T-cell (primary cell): ENCODE measurements around the gene BCORL1. TPM values are rescaled to one million over a fixed set of nuclear protein-coding genes. Genes with fewer than 3 reads are reported as not detected.

Experiments
- ATAC-seq, 4 experiments: fragments of 200-7000 bp in 3 of 4; fragments of 150-1000 bp in 1 of 4; cut with Tn5 transposase; replicated peaks in 1 of 4; 1 replicate in 3 of 4; 2 replicates in 1 of 4; pipeline ENCODE4 v1.10.0; 2021; ENCODE audit warnings: moderate library complexity in 3 of 4, mild to moderate bottlenecking in 2 of 4, moderate number of reproducible peaks in 1 of 4
- CTCF ChIA-PET, 2 donors: fragments of 300-600 bp; sonication (Branson Sonifier 250); formaldehyde crosslinking; loops; one replicate each; lab custom pipeline; 2022; ENCODE audit warnings: antibody characterized with exemption in 2 of 2; lab: Charles Lee
- POLR2A ChIA-PET, 2 donors: fragments of 300-600 bp; sonication (Branson Sonifier 250); formaldehyde crosslinking; loops; one replicate each; lab custom pipeline; 2022; ENCODE audit warnings: antibody characterized with exemption in 2 of 2; lab: Charles Lee
- DNase-seq, 35 experiments: peaks; one replicate each; pipeline versions ENCODE4 v3.0.0 to v3.0.0-alpha.2; 2013 to 2023
- H3K27ac ChIP-seq: one replicate; pipeline ENCODE4 v1.5.1; 2013; ENCODE audit warnings: low read length
- H3K27me3 ChIP-seq, 2 experiments: replicated peaks in 1 of 2; 1 replicate in 1 of 2; 2 replicates in 1 of 2; pipeline versions ENCODE4 v1.6.1 to v1.7.0; 2013; ENCODE audit warnings: low read length in 1 of 2, mixed read lengths in 1 of 2; ENCODE audit not compliant: control insufficient read depth in 2 of 2, insufficient read depth in 2 of 2; ENCODE audit errors: extremely low read depth in 1 of 2
- H3K36me3 ChIP-seq, 2 donors: 1 replicate in 1 of 2; 2 replicates in 1 of 2; pipeline versions ENCODE4 v1.6.1 to v1.7.0; 2013; ENCODE audit warnings: low read length in 1 of 2; ENCODE audit not compliant: control insufficient read depth in 2 of 2, insufficient read depth in 1 of 2; ENCODE audit errors: extremely low read depth in 1 of 2
- H3K4me1 ChIP-seq, 2 experiments: 1 replicate in 1 of 2; 2 replicates in 1 of 2; pipeline versions ENCODE4 v1.6.1 to v1.7.0; 2013; ENCODE audit warnings: low read length in 2 of 2, mixed read lengths in 1 of 2; ENCODE audit not compliant: insufficient read depth in 2 of 2, control insufficient read depth in 1 of 2; ENCODE audit errors: extremely low read depth in 1 of 2
- H3K4me3 ChIP-seq, 2 donors: 1 replicate in 1 of 2; 2 replicates in 1 of 2; pipeline versions ENCODE4 v1.5.1 to v1.7.0; 2013; ENCODE audit warnings: mild to moderate bottlenecking in 2 of 2, low read length in 1 of 2, moderate library complexity in 1 of 2; ENCODE audit not compliant: control insufficient read depth in 1 of 2; ENCODE audit errors: extremely low read depth in 1 of 2
- H3K9me3 ChIP-seq: 2 replicates; pipeline ENCODE4 v1.7.0; 2013
- H3K27ac Mint-ChIP-seq, 2 donors: one replicate each; pipeline ENCODE4 v1.8.0; 2020 to 2021; ENCODE audit warnings: mild to moderate bottlenecking in 2 of 2, mixed read lengths in 2 of 2
- H3K27me3 Mint-ChIP-seq, 2 donors: one replicate each; pipeline ENCODE4 v1.8.0; 2021 to 2022; ENCODE audit warnings: mixed read lengths in 2 of 2
- H3K36me3 Mint-ChIP-seq: one replicate; pipeline ENCODE4 v1.8.0; 2021; ENCODE audit warnings: mixed read lengths
- H3K4me1 Mint-ChIP-seq, 3 donors: one replicate each; pipeline ENCODE4 v1.8.0; 2020 to 2022; ENCODE audit warnings: mixed read lengths in 3 of 3, mild to moderate bottlenecking in 1 of 3
- H3K4me3 Mint-ChIP-seq, 3 donors: one replicate each; pipeline ENCODE4 v1.8.0; 2020 to 2022; ENCODE audit warnings: mild to moderate bottlenecking in 3 of 3, mixed read lengths in 3 of 3, moderate library complexity in 3 of 3
- H3K9me3 Mint-ChIP-seq, 3 donors: one replicate each; pipeline ENCODE4 v1.8.0; 2020 to 2022; ENCODE audit warnings: mixed read lengths in 3 of 3
- WGBS: methylation state at CpG from one replicate; pipeline ENCODE4 v1.1.5; 2013; ENCODE audit warnings: missing lambda C conversion rate; ENCODE audit not compliant: insufficient coverage; 5-methylcytosine and 5-hydroxymethylcytosine counted together
- total RNA-seq, 35 experiments: library from RNA in 6 of 35; stranded (reverse) in 6 of 35; fragments of 120-200 nt in 1 of 35; gene quantifications; one replicate each; pipeline versions ENCODE4 v1.2.1 to v1.2.4 and lab custom pipeline; 2013 to 2026

The BCORL1 gene
- total RNA-seq, 5 donors from 2014 or later (not counting 1 experiment from before 2014, with no cell fraction given) = 8.7 to 13.5 (median 12.3) TPM

- CTCF ChIA-PET = interaction anchor here (0.6 to 1.4 kb wide), 4 partner anchors 11 to 1720 kb away, joined by 3 to 6 read pairs (median 3); no protein-coding TSS in a partner anchor
- H3K4me3 Mint-ChIP-seq = peak overlapping the region; percentile 19 to 67 (median 47)
- POLR2A ChIA-PET = interaction anchor here in 1 of 2 donors (0.6 kb wide), 1 partner anchor 60 kb away, joined by 9 read pairs; no protein-coding TSS in a partner anchor
- peaks cover 0 to 3% of the 10 kb centered on the region in 2 donors for H3K27me3 Mint-ChIP-seq
- DNase-seq (no peak), ATAC-seq (no peak)
- H3K9me3 Mint-ChIP-seq = no peaks in the 10 kb centered on the region
- H3K36me3 ChIP-seq = no peaks in the 10 kb centered on the region
- H3K9me3 ChIP-seq = no peaks in the 10 kb centered on the region
- no peak overlapping the region for H3K4me3 ChIP-seq
- H3K4me1 Mint-ChIP-seq = peaks cover 69 to 88% (median 73%) of the 10 kb centered on the region in 3 donors
- peaks cover 7 to 68% of the 10 kb centered on the region in 2 experiments for H3K4me1 ChIP-seq
- peaks cover 6% of the 10 kb centered on the region for H3K36me3 Mint-ChIP-seq
- H3K27ac ChIP-seq = peak overlapping the region; percentile 74
- H3K27ac Mint-ChIP-seq = peak overlapping the region; percentile 90 to 96
- 40% methylated on average over 2 of the region's 5 CpGs for WGBS
- H3K27me3 ChIP-seq = no peaks in the 10 kb centered on the region
Observed at GRCh38 chrX:130098210-130098552, 115.7 kb downstream of the BCORL1 start.

- ChIA-PET POLR2A (no interaction called here), CTCF (interaction anchor here in 1 of 2 donors (0.6 kb wide), 1 partner anchor 9 kb away, joined by 3 read pairs; no protein-coding TSS in a partner anchor)
- peaks cover 0 to 6% of the 10 kb centered on the region in 2 donors for H3K27me3 Mint-ChIP-seq
- no peak overlapping the region for H3K4me3 ChIP-seq
- H3K4me1 Mint-ChIP-seq = peaks cover 73 to 89% (median 79%) of the 10 kb centered on the region in 3 donors
- peaks cover 4 to 64% of the 10 kb centered on the region in 2 experiments for H3K4me1 ChIP-seq
- H3K9me3 ChIP-seq = no peaks in the 10 kb centered on the region
- peaks cover 12% of the 10 kb centered on the region for H3K36me3 Mint-ChIP-seq
- H3K27me3 ChIP-seq = no peaks in the 10 kb centered on the region
- H3K36me3 ChIP-seq = no peaks in the 10 kb centered on the region
- H3K9me3 Mint-ChIP-seq = no peaks in the 10 kb centered on the region
- peak overlapping the region; percentile 81 to 83 for H3K27ac Mint-ChIP-seq
- no peak overlapping the region for H3K4me3 Mint-ChIP-seq
- no peak for ATAC-seq
- H3K27ac ChIP-seq = peak overlapping the region; percentile 44
- no CpG with 5 or more reads among the region's 5 CpGs for WGBS
- no peak for DNase-seq
Observed at GRCh38 chrX:130100180-130100579, 117.7 kb downstream of the BCORL1 start.

- Mint-ChIP-seq H3K4me3 (peak overlapping the region in 1 of 3 donors; percentile 1), H3K27me3 (peaks cover 0 to 6% of the 10 kb centered on the region in 2 donors), H3K9me3 (no peaks in the 10 kb centered on the region), H3K4me1 (peaks cover 62 to 91% (median 70%) of the 10 kb centered on the region in 3 donors), H3K36me3 (peaks cover 15% of the 10 kb centered on the region), H3K27ac (peak overlapping the region in 1 of 2 donors; percentile 24)
- Histone ChIP-seq H3K4me3 (no peak overlapping the region), H3K27ac (no peak overlapping the region), H3K4me1 (peaks cover 4 to 64% of the 10 kb centered on the region in 2 experiments), H3K9me3 (no peaks in the 10 kb centered on the region), H3K27me3 (no peaks in the 10 kb centered on the region), H3K36me3 (no peaks in the 10 kb centered on the region)
- no CpG with 5 or more reads among the region's 3 CpGs for WGBS
- ChIA-PET CTCF (no interaction called here), POLR2A (no interaction called here)
- DNase-seq (no peak), ATAC-seq (no peak)
Observed at GRCh38 chrX:130103605-130104004, 121.2 kb downstream of the BCORL1 start.

GRCh38 chrX:130105244-130105643 is 122.8 kb downstream of the BCORL1 start:
- Mint-ChIP-seq H3K27me3 (peaks cover 0 to 6% of the 10 kb centered on the region in 2 donors), H3K9me3 (no peaks in the 10 kb centered on the region), H3K4me3 (no peak overlapping the region), H3K4me1 (peaks cover 48 to 81% (median 61%) of the 10 kb centered on the region in 3 donors), H3K27ac (peak overlapping the region; percentile 44 to 68), H3K36me3 (peaks cover 15% of the 10 kb centered on the region)
- H3K27me3 ChIP-seq = no peaks in the 10 kb centered on the region
- ChIA-PET CTCF (no interaction called here), POLR2A (no interaction called here)
- no CpG with 5 or more reads among the region's 3 CpGs for WGBS
- no peaks in the 10 kb centered on the region for H3K36me3 ChIP-seq
- H3K9me3 ChIP-seq = no peaks in the 10 kb centered on the region
- no peak overlapping the region for H3K27ac ChIP-seq
- peaks cover 4 to 55% of the 10 kb centered on the region in 2 experiments for H3K4me1 ChIP-seq
- ATAC-seq (no peak), DNase-seq (no peak)
- H3K4me3 ChIP-seq = no peak overlapping the region

- Histone ChIP-seq H3K4me1 (peaks cover 4 to 53% of the 10 kb centered on the region in 2 experiments), H3K36me3 (no peaks in the 10 kb centered on the region), H3K27ac (no peak overlapping the region), H3K4me3 (no peak overlapping the region), H3K27me3 (no peaks in the 10 kb centered on the region), H3K9me3 (no peaks in the 10 kb centered on the region)
- ChIA-PET CTCF (no interaction called here), POLR2A (no interaction called here)
- peaks cover 0 to 3% of the 10 kb centered on the region in 2 donors for H3K27me3 Mint-ChIP-seq
- no peak for ATAC-seq
- no peak for DNase-seq
- H3K4me1 Mint-ChIP-seq = peaks cover 39 to 73% (median 53%) of the 10 kb centered on the region in 3 donors
- H3K36me3 Mint-ChIP-seq = peaks cover 10% of the 10 kb centered on the region
- WGBS = 100% methylated on average over 2 of the region's 10 CpGs
- H3K27ac Mint-ChIP-seq = peak overlapping the region; percentile 46 to 66
- no peaks in the 10 kb centered on the region for H3K9me3 Mint-ChIP-seq
- H3K4me3 Mint-ChIP-seq = peak overlapping the region in 1 of 3 donors; percentile 17
Observed at GRCh38 chrX:130106071-130106470, 123.6 kb downstream of the BCORL1 start.

Other genes starting within 250 kb of the BCORL1 start
- gene XPNPEP2, start 243.7 kb upstream of the BCORL1 start, total RNA-seq = under 1 TPM in 4 of 5 donors, not detected in 1; 0.20 to 0.84 (median 0.37) TPM
- 100 to 1,000 TPM; 102 to 163 (median 142) TPM for gene SASH3, start 202.7 kb upstream of the BCORL1 start, total RNA-seq
- 1 to 10 TPM; 3.3 to 7.9 (median 7.3) TPM for gene ZDHHC9, start 138.7 kb upstream of the BCORL1 start, total RNA-seq
- gene UTP14A, start 76.5 kb upstream of the BCORL1 start, total RNA-seq = 10 to 100 TPM; 10.7 to 21.7 (median 18.7) TPM
- 10 to 100 TPM; 30.0 to 35.6 (median 30.6) TPM for gene ELF4, start 127.9 kb downstream of the BCORL1 start, total RNA-seq
- 10 to 100 TPM; 11.2 to 25.0 (median 23.6) TPM for gene AIFM1, start 183.2 kb downstream of the BCORL1 start, total RNA-seq
- gene RAB33A, start 189.3 kb downstream of the BCORL1 start, total RNA-seq = 10 to 100 TPM in 3 of 5 donors, 1 to 10 TPM in 2; 4.4 to 16.6 (median 13.9) TPM